ENCODE data around the gene SELENOK. TPM values are rescaled to one million over a fixed set of nuclear protein-coding genes. Genes with fewer than 3 reads are reported as not detected.

SELENOK gene
- total and polyA plus RNA-seq, 2 of the 13 experiments (the other 11 are each of a cell fraction or from before 2014, with no cell fraction given): 67.0 to 81.0 TPM

GRCh38 chr3:53842436-53843194 lies 49.0 kb downstream of the SELENOK start (continued):
- TF ChIP-seq ZNF552 (CRISPR knock-in tag; IDR thresholded peaks at IDR 0.05; ENCODE audit: borderline replicate concordance) (0 out of 2 replicates have a peak, but pooled peaks have one; percentile 14), ZNF775 (CRISPR knock-in tag; IDR thresholded peaks at IDR 0.05; ENCODE audit: borderline replicate concordance) (no peak), MZF1 (CRISPR knock-in tag; IDR thresholded peaks at IDR 0.05; ENCODE audit: borderline replicate concordance) (no peak), CENPBD1 (CRISPR knock-in tag; IDR thresholded peaks at IDR 0.05; ENCODE audit: borderline replicate concordance, low read depth) (no peak), ZNF556 (CRISPR knock-in tag; IDR thresholded peaks at IDR 0.05; ENCODE audit: borderline replicate concordance) (no peak; the same call in 1 of the 2 replicates), RARG (CRISPR knock-in tag; IDR thresholded peaks at IDR 0.05; ENCODE audit: low read depth) (no peak), ARNT2 (CRISPR knock-in tag; IDR thresholded peaks at IDR 0.05; ENCODE audit: low read depth) (no peak; the same call in 1 of the 2 replicates), PHF20 (CRISPR knock-in tag; IDR thresholded peaks at IDR 0.05) (no peak), RBM22 (optimal IDR thresholded peaks at IDR 0.05; ENCODE audit: low read length) (no peak), CENPX (CRISPR knock-in tag; IDR thresholded peaks at IDR 0.05) (no peak), SAFB2 (CRISPR knock-in tag; IDR thresholded peaks at IDR 0.05; ENCODE audit: borderline replicate concordance, low read depth) (peak; percentile 40; the same call in 1 of the 2 replicates), ZNF143 (CRISPR knock-in tag; IDR thresholded peaks at IDR 0.05) (peak; percentile 40; the same call in 1 of the 2 replicates), FOXA3 (CRISPR knock-in tag; IDR thresholded peaks at IDR 0.05) (peak; percentile 97), YEATS4 (CRISPR knock-in tag; IDR thresholded peaks at IDR 0.05; ENCODE audit: borderline replicate concordance) (peak; percentile 87; the same call in 1 of the 2 replicates), ZNF609 (CRISPR knock-in tag; IDR thresholded peaks at IDR 0.05; ENCODE audit: borderline replicate concordance) (peak; percentile 37; the same call in 1 of the 2 replicates), NR2F2 (IDR thresholded peaks at IDR 0.05; ENCODE audit: borderline replicate concordance, low read depth) (peak; percentile 65), FLYWCH1 (CRISPR knock-in tag; IDR thresholded peaks at IDR 0.05) (no peak), NFIC (IDR thresholded peaks at IDR 0.05; ENCODE audit: low read length) (peak; percentile 87; the same call in 1 of the 2 replicates), ARHGAP35 (CRISPR knock-in tag; IDR thresholded peaks at IDR 0.05; ENCODE audit: borderline replicate concordance) (no peak), ZXDC (CRISPR knock-in tag; IDR thresholded peaks at IDR 0.05) (peak; percentile 27; the same call in 1 of the 2 replicates), ZNF75D (CRISPR knock-in tag; IDR thresholded peaks at IDR 0.05; ENCODE audit: borderline replicate concordance) (no peak), RARA (CRISPR knock-in tag; IDR thresholded peaks at IDR 0.05) (peak; percentile 74)
